K562 (cell line): Measurements from ENCODE around the gene CLCN4. TPM values are rescaled to one million over a fixed set of nuclear protein-coding genes. Genes with fewer than 3 reads are reported as not detected.
A peak's percentile ranks its signal among the peaks of the same experiment; 100 is the strongest.

ENCODE experiments used
- ATAC-seq: fragments of 200-7000 bp; cut with Tn5 transposase; 3 replicates; pipeline ENCODE4 v1.9.1; 2020; ENCODE audit warnings: moderate library complexity
- BruUV-seq: library from RNA; stranded (reverse); fragments of 400-500 nt; replicated peaks from 2 replicates; lab custom pipeline; 2021; lab: Mats Ljungman, UMichigan
- CTCF ChIA-PET: fragments of 300-600 bp; formaldehyde crosslinking; extraction: SDS; loops from one replicate; lab custom pipeline; 2021; ENCODE audit warnings: low intra/inter-chr PET ratio; lab: Yijun Ruan, JAX
- POLR2A ChIA-PET: fragments of 300-600, 350-650 bp; sonication (Branson Sonifier 250); formaldehyde crosslinking; extraction: SDS; loops from one replicate; lab custom pipeline; 2021; ENCODE audit warnings: antibody characterized with exemption, inconsistent platforms; lab: Yijun Ruan, JAX
- DNase-seq, 4 experiments: peaks; one replicate each; pipeline versions ENCODE4 v3.0.0 to v3.0.0-alpha.2; 2011 to 2018; ENCODE audit warnings: low spot score in 3 of 4, mixed read lengths in 3 of 4; ENCODE audit errors: extremely low read depth in 1 of 4
- FAIRE-seq: peaks from 2 replicates; lab custom pipeline; 2011; peaks lifted over from hg19 to GRCh38; lab: Jason Lieb, UNC
- H2AFZ ChIP-seq: 2 replicates; pipeline ENCODE4 v1.6.0; 2011; ENCODE audit warnings: low read depth, low read length, control low read depth, inconsistent platforms
- H3K27ac ChIP-seq: fragments of 200-600 bp; 3 replicates; pipeline ENCODE4 v1.8.0; 2011; ENCODE audit warnings: low read depth, mild to moderate bottlenecking, control low read depth, inconsistent platforms, low read length, moderate library complexity, mixed read lengths; ENCODE audit errors: extremely low read depth
- H3K27me3 ChIP-seq, 2 experiments: fragments of 300-600 bp in 1 of 2; 2 replicates in 1 of 2; 3 replicates in 1 of 2; pipeline versions ENCODE4 v1.6.0 to v1.8.0; 2011; ENCODE audit warnings: inconsistent platforms in 2 of 2, low read length in 2 of 2, mild to moderate bottlenecking in 1 of 2, mixed read lengths in 1 of 2, moderate library complexity in 1 of 2; ENCODE audit not compliant: control insufficient read depth in 2 of 2, insufficient read depth in 2 of 2
- H3K36me3 ChIP-seq: fragments of 300-600 bp; 3 replicates; pipeline ENCODE4 v1.8.0; 2011; ENCODE audit warnings: mild to moderate bottlenecking, low read length, inconsistent platforms; ENCODE audit not compliant: control insufficient read depth, insufficient read depth
- H3K4me1 ChIP-seq, 2 experiments: fragments of 200-600 bp in 1 of 2; replicated peaks in 1 of 2; 2 replicates in 1 of 2; 3 replicates in 1 of 2; pipeline versions ENCODE4 v1.5.1 to v1.8.0; 2011; ENCODE audit warnings: inconsistent platforms in 2 of 2, low read length in 2 of 2, mild to moderate bottlenecking in 1 of 2, mixed read lengths in 1 of 2, moderate library complexity in 1 of 2; ENCODE audit not compliant: control insufficient read depth in 2 of 2, insufficient read depth in 2 of 2
- H3K4me2 ChIP-seq: 2 replicates; pipeline ENCODE4 v1.6.1; 2011; ENCODE audit warnings: low read length, control low read depth, inconsistent platforms, mixed read lengths; ENCODE audit not compliant: insufficient read depth
- H3K4me3 ChIP-seq: fragments of 200-600 bp; sonication (generic), shearing (Covaris generic); 2 replicates; pipeline ENCODE4 v1.5.1; 2016; ENCODE audit warnings: control low read depth, inconsistent platforms
- H3K79me2 ChIP-seq: fragments of 200-600 bp; 3 replicates; pipeline ENCODE4 v1.8.0; 2011; ENCODE audit warnings: low read length, inconsistent platforms; ENCODE audit not compliant: control insufficient read depth, insufficient read depth
- H3K9ac ChIP-seq, 2 experiments: 2 replicates each; pipeline versions ENCODE4 v1.6.0 to v1.6.1; 2011; ENCODE audit warnings: low read depth in 2 of 2, low read length in 2 of 2, control low read depth in 1 of 2, inconsistent platforms in 1 of 2, mild to moderate bottlenecking in 1 of 2, mixed read lengths in 1 of 2; ENCODE audit not compliant: insufficient read depth in 1 of 2
- H3K9me1 ChIP-seq: one replicate; pipeline ENCODE4 v1.6.0; 2011; ENCODE audit warnings: inconsistent platforms, mild to moderate bottlenecking, low read length, moderate library complexity; ENCODE audit not compliant: control insufficient read depth, insufficient read depth
- H3K9me3 ChIP-seq: replicated peaks from 2 replicates; pipeline ENCODE4 v1.5.1; 2011; ENCODE audit warnings: low read depth, low read length, inconsistent platforms; ENCODE audit not compliant: control insufficient read depth, insufficient read depth
- H4K20me1 ChIP-seq: replicated peaks from 2 replicates; pipeline ENCODE4 v1.6.1; 2011; ENCODE audit warnings: low read length, inconsistent platforms, mixed read lengths; ENCODE audit not compliant: control insufficient read depth, insufficient read depth
- CEBPG ChIP-seq, 3 experiments: fragments of 200-800 bp in 1 of 3; sonication (Bioruptor generic) in 1 of 3; sonication (generic) in 1 of 3; formaldehyde crosslinking in 1 of 3; IDR thresholded peaks in 2 of 3; conservative IDR thresholded peaks in 1 of 3; 2 replicates each; pipeline versions ENCODE4 v1.6.1 to v1.8.0; 2016 to 2022; ENCODE audit warnings: missing compliant biosample characterization in 2 of 3, missing genetic modification characterization in 2 of 3, mild to moderate bottlenecking in 1 of 3, missing genetic modification reagents in 1 of 3
- ESRRA ChIP-seq: fragments of 450-650 bp; IDR thresholded peaks from 2 replicates; pipeline ENCODE4 v1.6.1; 2014; ENCODE audit warnings: low read depth, mild to moderate bottlenecking, moderate library complexity, borderline replicate concordance
- MEIS2 ChIP-seq: fragments of 450-650 bp; IDR thresholded peaks from 2 replicates; pipeline ENCODE4 v1.6.1; 2014; ENCODE audit warnings: mild to moderate bottlenecking; ENCODE audit not compliant: partially characterized antibody
- NFRKB ChIP-seq: fragments of 450-650 bp; IDR thresholded peaks from 2 replicates; pipeline ENCODE4 v1.6.1; 2016; ENCODE audit warnings: low read depth
- PRDM10 ChIP-seq: fragments of 450-650 bp; IDR thresholded peaks from 2 replicates; pipeline ENCODE4 v1.6.1; 2018; ENCODE audit not compliant: partially characterized antibody
- WGBS: fragments of 100-300 bp; shearing (Covaris generic); methylation state at CpG from one replicate; pipeline ENCODE4 v1.1.6; 2016; ENCODE audit warnings: low coverage, mixed read lengths; ENCODE audit not compliant: insufficient coverage; ENCODE audit errors: missing lambda C conversion rate; 5-methylcytosine and 5-hydroxymethylcytosine counted together
- in situ Hi-C: fragments of 300-500 bp; cut with MboI; formaldehyde crosslinking; loops from 4 replicates; pipeline ENCODE4 v1.15.0; 2018; ENCODE audit warnings: inconsistent platforms, mixed read lengths
- intact Hi-C: fragments of 100-400 bp; cut with micrococcal nuclease; formaldehyde crosslinking; loops from 2 replicates; pipeline ENCODE4 v1.14.2; 2022
- polyA plus RNA-seq, 8 experiments: library from polyadenylated mRNA; depleted of rRNA in 4 of 8; stranded (reverse) in 5 of 8; unstranded in 3 of 8; fragments of >200 nt; fragmentation: Nextera tagmentation in 2 of 8; fragmentation: Illumina TruSeq in 1 of 8; extraction: Ambion mirVana in 2 of 8; extraction: Trizol in 1 of 8; gene quantifications; 2 replicates each; pipeline versions ENCODE4 v1.2.1 to v1.2.3, GENCODE V29; 2011 to 2014; ENCODE audit warnings: inconsistent platforms in 1 of 8, missing spikeins in 1 of 8
- total RNA-seq, 7 experiments: library from RNA; depleted of rRNA in 6 of 7; stranded (reverse); fragments of >200 nt in 6 of 7; fragmentation: Illumina TruSeq in 2 of 7; extraction: Trizol in 2 of 7; gene quantifications; 2 replicates each; pipeline versions ENCODE4 v1.2.1 to v1.2.3, GENCODE V29; 2011 to 2021; ENCODE audit warnings: low replicate concordance in 1 of 7

Gene CLCN4
- total and polyA plus RNA-seq, 9 of the 15 experiments (the other 6 are each of a cell fraction or from before 2014, with no cell fraction given), result 0.03 to 0.24 (median 0.10) TPM; not detected in 1

DNA sequence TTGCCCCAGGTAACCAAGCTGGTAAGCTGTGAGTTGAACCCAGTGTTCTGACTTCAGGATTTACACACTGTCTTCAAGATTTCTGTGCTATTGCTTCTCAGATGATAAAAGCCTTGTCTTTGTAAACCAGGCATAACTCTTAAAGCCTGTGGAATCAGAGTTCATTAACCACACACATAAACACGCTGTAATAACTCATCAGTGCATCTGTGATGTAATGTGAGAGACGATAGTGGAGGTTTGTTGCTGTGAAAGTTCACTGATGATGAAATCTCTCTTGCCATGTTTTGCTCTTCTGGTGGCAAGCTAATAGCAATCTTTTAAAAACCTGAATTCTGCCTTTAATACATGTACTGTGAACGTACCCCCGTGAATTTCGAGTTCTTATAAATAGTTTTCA lies 41.5 kb downstream of the CLCN4 start (continued):
- no peak for TF ChIP-seq CEBPG (CRISPR knock-in tag; IDR thresholded peaks at IDR 0.05)
- peak; percentile 20 to 61; a peak in 2 of 4 replicates for TF ChIP-seq CEBPG (tag; conservative IDR thresholded peaks at IDR 0.05 in 1 of 2, IDR thresholded peaks at IDR 0.05 in 1 of 2)
- TF ChIP-seq NFRKB, result no peak

GRCh38 chrX:10199212-10199611 lies 42.4 kb downstream of the CLCN4 start:
- TF ChIP-seq PRDM10 (no peak), ESRRA (peak; percentile 14; the same call in 1 of the 2 replicates), MEIS2 (peak; percentile 9)
- Histone ChIP-seq H2AFZ (no peak overlapping the region), H3K4me1 (no peaks in the 10 kb centered on the region), H3K36me3 (no peaks in the 10 kb centered on the region), H3K4me2 (no peak overlapping the region), H3K27me3 (peaks cover 2 to 18% of the 10 kb centered on the region in 2 experiments; a peak in 3 of 5 replicates), H3K79me2 (no peaks in the 10 kb centered on the region), H3K9ac (no peak overlapping the region), H3K9me1 (no peaks in the 10 kb centered on the region), H3K27ac (no peak overlapping the region), H3K9me3 (no peaks in the 10 kb centered on the region), H4K20me1 (no peaks in the 10 kb centered on the region), H3K4me3 (no peak overlapping the region)
- DNase-seq (no peak), ATAC-seq (no peak), FAIRE-seq (no peak)
- ChIA-PET CTCF (no interaction called here), POLR2A (no interaction called here)
- in situ Hi-C loops (loop anchor here (25.0 kb wide), 2 partner anchors 1338 to 1563 kb away; partner anchors contain the start of gene MSL3), intact Hi-C loops (loop anchor here (10.0 kb wide), 1 partner anchor 906 kb away; no protein-coding TSS in a partner anchor)
- 2% methylated on average over 6 of the region's 6 CpGs for WGBS
- no TSS peak for BruUV-seq
